Hematopoietic multipotent progenitor cell treated with erythropoietin and hydrocortisone succinate and interleukin-3 and kit ligand, for 15 days (in vitro differentiated cells): ENCODE results near the gene MRPL9.
A peak's percentile ranks its signal among the peaks of the same experiment; 100 is the strongest.
"Not testable (repeated sequence)": the region's sequence is repeated elsewhere in the genome, so short reads cannot be mapped to it uniquely, and the experiment has no call there.

Source experiments
- DNase-seq: peaks from one replicate; pipeline ENCODE4 v3.0.0-alpha.2; 2015; ENCODE audit warnings: low spot score

MRPL9 gene

GRCh38 chr1:151783796-151784195, 20.5 kb upstream of the MRPL9 start:
- DNase-seq = no peak

- DNase-seq = no peak
Measured at GRCh38 chr1:151782741-151783140, 19.4 kb upstream of the MRPL9 start.

GRCh38 chr1:151782026-151782425, 18.7 kb upstream of the MRPL9 start:
- DNase-seq = not testable (repeated sequence)

- not testable (repeated sequence) for DNase-seq
Measured at GRCh38 chr1:151780736-151781135, 17.4 kb upstream of the MRPL9 start.

- no peak for DNase-seq
Measured at GRCh38 chr1:151779852-151780251, 16.6 kb upstream of the MRPL9 start.

- DNase-seq = no peak
Measured at GRCh38 chr1:151777317-151777716, 14.0 kb upstream of the MRPL9 start.

- no peak for DNase-seq
Measured at GRCh38 chr1:151776665-151777062, 13.4 kb upstream of the MRPL9 start.

- DNase-seq = peak; percentile 15
Measured at GRCh38 chr1:151775894-151776664, 12.8 kb upstream of the MRPL9 start.

GRCh38 chr1:151774256-151774922, 11.1 kb upstream of the MRPL9 start:
- DNase-seq = peak; percentile 63

- DNase-seq = peak; percentile 22
Measured at GRCh38 chr1:151773702-151774101, 10.4 kb upstream of the MRPL9 start.

- DNase-seq = not testable (repeated sequence)
Measured at GRCh38 chr1:151769270-151769669, 6.0 kb upstream of the MRPL9 start.

GRCh38 chr1:151768351-151769066, 5.2 kb upstream of the MRPL9 start:
- not testable (repeated sequence) for DNase-seq

- no peak for DNase-seq
Measured at GRCh38 chr1:151763990-151764389, 694 bp upstream of the MRPL9 start.

GRCh38 chr1:151760597-151761385, 2.5 kb downstream of the MRPL9 start:
- no peak for DNase-seq

GRCh38 chr1:151759241-151759640, 4.1 kb downstream of the MRPL9 start:
- DNase-seq = no peak

- DNase-seq = no peak
Measured at GRCh38 chr1:151756291-151756690, 7.0 kb downstream of the MRPL9 start.

GRCh38 chr1:151741516-151741915, 21.8 kb downstream of the MRPL9 start:
- no peak for DNase-seq

GRCh38 chr1:151739590-151740355, 23.5 kb downstream of the MRPL9 start:
- DNase-seq = no peak

GRCh38 chr1:151737479-151737878, 25.8 kb downstream of the MRPL9 start:
- no peak for DNase-seq

GRCh38 chr1:151737026-151737425, 26.3 kb downstream of the MRPL9 start:
- DNase-seq = no peak

GRCh38 chr1:151733995-151734394, 29.3 kb downstream of the MRPL9 start:
- DNase-seq = not testable (repeated sequence)
